Measurements from ENCODE around the gene ZBTB40.

Gene ZBTB40

GRCh38 chr1:22576617-22577016 is 125.0 kb downstream of the ZBTB40 start:
- no peak for TF ChIP-seq CTCF (IDR thresholded peaks at IDR 0.05; ENCODE audit: insufficient read depth, low read length, poor library complexity, severe bottlenecking)
- no peaks in the 10 kb centered on the region for H3K27me3 ChIP-seq (replicated peaks; ENCODE audit: control insufficient read depth, insufficient read depth, low read length)
- no peaks in the 10 kb centered on the region for H3K36me3 ChIP-seq (ENCODE audit: control insufficient read depth, insufficient read depth, low read length)
- H3K4me3 ChIP-seq (replicated peaks; ENCODE audit: low read depth, low read length) = no peak overlapping the region
- DNase-seq (ENCODE audit: extremely low read depth, insufficient read length) = no peak

DNA sequence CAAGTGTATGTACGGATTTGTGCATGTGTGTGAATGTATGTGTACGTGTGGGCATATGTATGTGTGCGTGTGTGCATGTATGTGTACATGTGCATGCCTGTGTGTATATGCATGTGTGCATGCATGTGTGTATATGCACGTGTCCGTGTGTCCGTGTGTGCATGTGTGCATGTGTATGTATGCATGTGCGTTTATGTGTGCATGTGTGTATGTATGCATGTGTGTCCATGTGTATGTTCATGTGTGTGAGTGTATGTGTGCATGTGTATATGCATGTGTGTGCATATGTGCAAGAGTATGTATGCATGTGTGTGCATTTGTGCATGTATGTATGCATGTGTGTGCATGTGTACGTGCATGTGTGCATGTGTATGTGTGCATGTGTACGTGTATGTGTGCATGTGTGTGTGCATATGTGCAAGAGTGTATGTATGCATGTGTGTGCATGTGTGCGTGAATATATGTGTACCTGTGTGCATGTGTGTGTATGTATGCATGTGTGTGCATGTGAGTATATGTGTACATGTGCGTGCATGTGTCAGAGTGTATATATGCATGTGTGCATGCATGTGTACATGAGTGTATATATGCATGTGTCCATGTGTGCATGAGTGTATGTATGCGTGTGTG is 127.2 kb downstream of the ZBTB40 start:
- no peak for TF ChIP-seq CTCF (IDR thresholded peaks at IDR 0.05; ENCODE audit: insufficient read depth, low read length, poor library complexity, severe bottlenecking)
- no peak overlapping the region for H3K4me3 ChIP-seq (replicated peaks; ENCODE audit: low read depth, low read length)
- no peak for DNase-seq (ENCODE audit: extremely low read depth, insufficient read length)
- no peaks in the 10 kb centered on the region for H3K36me3 ChIP-seq (ENCODE audit: control insufficient read depth, insufficient read depth, low read length)
- no peaks in the 10 kb centered on the region for H3K27me3 ChIP-seq (replicated peaks; ENCODE audit: control insufficient read depth, insufficient read depth, low read length)

DNA sequence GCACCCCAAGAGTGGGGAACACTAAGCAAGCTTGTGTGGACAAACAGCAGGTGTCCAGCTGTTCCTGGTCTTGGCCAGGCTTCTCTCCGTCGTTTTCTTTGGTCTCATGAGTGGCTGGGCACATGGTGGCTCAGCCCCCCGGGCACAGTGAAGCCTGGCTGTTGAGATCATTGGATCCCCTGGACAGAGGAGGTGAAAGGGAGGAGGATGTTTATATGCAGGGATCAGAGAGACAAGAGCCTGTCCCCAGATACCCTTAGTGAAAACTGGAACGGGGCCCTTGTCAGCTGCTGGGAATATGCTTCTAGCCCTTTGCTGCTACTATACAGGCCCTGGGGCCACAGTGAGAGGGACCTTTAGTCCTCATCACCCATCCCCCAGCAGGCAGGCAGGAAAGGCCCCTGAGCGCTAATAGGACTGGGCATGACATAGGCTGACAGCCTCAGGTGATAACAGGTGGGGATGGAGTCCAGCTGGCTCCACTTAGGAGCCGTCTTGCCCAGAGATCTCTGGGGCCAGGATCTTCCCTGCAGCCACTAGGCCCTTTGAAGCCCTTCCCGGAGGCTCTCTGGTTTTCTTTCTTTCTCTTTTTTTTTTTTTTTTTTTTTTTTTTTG is 128.0 kb downstream of the ZBTB40 start:
- no peak for DNase-seq (ENCODE audit: extremely low read depth, insufficient read length)
- H3K36me3 ChIP-seq (ENCODE audit: control insufficient read depth, insufficient read depth, low read length) = no peaks in the 10 kb centered on the region
- no peak for TF ChIP-seq CTCF (IDR thresholded peaks at IDR 0.05; ENCODE audit: insufficient read depth, low read length, poor library complexity, severe bottlenecking)
- H3K4me3 ChIP-seq (replicated peaks; ENCODE audit: low read depth, low read length) = no peak overlapping the region
- H3K27me3 ChIP-seq (replicated peaks; ENCODE audit: control insufficient read depth, insufficient read depth, low read length) = no peaks in the 10 kb centered on the region

Measured in GM06990 (cell line).